Middle frontal gyrus (tissue), 1 donor: ENCODE measurements around the gene CTXND1.

ENCODE experiments used
- DNase-seq: peaks from one replicate; pipeline ENCODE4 v3.0.0-alpha.2; 2015; ENCODE audit warnings: low spot score; ENCODE audit errors: extremely low spot score

The CTXND1 gene

DNA sequence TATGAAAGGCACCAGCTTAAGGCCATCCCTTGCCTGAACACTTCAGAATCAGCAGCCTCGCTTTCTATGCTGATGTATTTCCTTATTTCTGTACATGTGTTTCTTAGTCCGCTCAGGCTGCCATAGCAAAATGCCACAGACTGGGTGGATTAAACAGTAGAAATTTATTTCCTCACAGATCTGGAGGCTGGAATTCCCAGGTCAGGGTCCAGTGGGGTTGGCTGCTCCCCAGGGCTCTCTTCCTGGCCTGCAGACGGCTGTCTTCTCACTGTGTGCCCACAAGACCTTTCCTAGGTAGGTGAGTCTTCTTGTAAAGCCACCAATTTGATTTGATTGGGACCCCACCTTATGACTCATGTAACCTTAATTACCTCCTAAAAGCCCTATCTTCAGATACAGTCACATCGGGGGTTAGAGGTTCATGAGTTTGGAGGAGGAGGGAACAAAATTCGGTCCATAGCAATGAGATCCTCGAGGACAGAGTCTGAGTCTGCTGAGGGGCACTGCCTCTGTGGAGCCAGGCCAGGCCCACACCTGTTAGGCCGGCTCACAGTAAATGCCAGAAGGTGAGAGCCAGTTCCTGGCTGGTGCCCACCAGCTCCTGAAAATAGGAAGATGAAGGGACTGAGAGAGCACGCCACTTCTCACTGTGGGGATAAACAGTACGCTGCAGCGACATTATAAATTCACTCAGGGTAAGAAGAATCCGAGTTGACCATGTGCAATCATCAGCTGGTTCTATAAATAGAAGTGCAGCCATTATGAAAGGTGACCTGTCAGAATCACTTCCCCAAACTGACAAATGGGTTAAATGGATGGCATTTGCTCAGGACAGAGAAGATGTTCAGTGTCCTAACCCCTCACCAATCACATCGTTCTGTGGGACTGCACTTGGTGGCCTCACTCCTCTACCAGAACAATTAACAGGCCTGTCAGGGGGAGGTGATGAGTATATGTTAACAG is 41.1 kb downstream of the CTXND1 start:
- DNase-seq = no peak

DNA sequence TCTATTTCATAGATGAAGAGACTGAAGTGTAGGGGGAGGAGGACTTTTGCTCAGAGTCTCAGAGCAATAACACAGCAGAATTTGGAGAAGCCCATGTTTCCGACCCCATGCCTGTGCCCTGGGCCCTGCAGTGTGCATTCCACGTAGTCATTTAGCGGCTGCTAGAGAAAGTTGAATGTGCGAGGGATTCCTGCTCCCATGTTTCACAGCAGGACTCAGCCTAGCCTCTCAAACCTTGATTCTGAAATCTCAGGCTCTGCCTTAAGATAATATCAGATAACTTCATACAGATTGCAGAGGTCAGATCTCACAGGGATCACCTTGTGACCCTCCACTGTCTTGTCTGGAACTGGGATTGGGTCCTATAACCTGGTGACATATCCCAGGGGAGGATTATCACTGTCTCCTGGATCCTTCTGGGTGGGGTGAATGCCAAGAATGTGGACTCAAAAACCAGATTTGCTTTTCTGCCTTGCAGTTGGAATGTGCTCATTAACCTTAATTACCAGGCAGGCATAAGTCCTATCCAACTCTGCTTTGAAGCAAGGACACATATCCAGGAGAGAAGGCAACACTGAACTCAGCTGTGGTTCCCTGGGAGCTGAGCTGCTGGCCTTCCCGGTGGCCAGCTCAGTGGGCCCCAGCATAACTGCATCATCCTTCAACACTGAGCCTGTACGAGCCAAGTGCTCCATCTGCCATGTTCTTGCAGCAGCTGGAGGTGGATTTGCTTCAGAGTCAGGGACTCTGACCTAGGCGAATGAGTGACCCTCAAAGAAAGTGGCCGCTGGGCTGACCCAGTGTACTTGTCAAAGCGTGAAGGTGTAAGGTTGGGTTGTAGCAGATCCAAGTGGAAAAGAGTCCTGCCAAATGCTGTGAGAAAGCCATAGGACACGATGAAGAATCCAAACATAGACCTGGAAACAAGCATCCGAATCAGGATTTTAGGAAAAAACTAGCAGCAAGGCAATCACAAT is 43.0 kb downstream of the CTXND1 start:
- DNase-seq = no peak

DNA sequence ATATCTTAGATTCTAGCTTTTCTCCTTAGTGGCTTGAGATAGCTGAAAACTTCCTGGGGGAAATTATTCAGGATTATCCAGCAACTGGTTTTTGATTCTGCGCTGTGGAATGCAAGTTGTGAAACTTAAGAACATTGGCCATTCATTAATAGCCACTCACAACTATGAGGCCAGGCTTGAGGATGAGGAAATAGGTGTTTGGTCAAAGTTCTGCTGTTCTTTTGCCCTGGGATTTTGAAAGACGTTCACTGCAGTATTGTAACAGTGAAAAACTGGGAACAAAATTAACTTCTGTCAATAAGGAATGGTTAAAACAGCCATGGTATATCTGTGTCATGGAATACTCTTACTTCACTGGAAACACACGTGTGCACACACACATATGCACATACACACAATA is 44.1 kb downstream of the CTXND1 start:
- no peak for DNase-seq

DNA sequence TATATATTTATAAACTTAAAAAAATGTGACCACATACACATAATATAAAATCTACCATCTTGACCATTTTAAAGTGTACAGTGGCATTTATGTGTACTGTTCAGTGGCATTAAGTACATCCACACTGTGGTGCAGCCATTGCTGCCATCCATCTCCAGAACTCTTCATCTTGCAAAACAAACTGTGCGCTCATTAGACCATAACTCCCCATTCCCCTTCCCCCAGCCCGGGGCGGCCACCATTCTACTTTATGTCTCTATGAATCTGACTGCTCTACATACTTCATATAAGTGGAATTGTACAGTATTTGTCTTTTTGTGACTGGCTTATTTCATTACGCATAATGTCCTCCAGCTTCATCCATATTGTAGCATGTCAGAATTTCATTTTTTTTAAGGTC is 47.8 kb downstream of the CTXND1 start:
- no peak for DNase-seq

DNA sequence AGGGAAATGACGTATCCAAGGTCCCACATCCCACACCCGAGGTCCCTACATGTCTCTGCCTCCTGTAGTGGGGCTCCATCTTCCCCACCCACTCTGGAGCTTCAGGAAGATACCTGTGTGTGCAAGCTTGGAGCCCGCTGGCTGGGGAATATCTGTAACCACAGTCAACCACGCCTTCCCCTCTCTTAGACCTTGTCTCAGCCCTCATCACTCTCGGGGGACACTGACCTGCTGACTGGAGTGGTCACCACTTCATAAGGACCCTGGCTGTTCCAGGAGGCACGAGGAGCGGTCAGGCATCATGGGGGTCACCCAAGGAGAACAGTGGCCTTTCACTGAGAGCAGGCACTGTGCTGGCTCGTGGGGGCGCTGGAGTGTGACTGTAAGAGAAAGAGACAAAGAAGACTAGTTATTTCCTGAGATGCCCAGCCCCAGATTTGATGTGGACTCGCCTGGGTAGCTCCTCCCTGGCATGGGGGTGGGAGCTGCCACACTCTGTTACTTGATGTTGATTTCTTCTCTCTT is 48.6 kb downstream of the CTXND1 start:
- no peak for DNase-seq

DNA sequence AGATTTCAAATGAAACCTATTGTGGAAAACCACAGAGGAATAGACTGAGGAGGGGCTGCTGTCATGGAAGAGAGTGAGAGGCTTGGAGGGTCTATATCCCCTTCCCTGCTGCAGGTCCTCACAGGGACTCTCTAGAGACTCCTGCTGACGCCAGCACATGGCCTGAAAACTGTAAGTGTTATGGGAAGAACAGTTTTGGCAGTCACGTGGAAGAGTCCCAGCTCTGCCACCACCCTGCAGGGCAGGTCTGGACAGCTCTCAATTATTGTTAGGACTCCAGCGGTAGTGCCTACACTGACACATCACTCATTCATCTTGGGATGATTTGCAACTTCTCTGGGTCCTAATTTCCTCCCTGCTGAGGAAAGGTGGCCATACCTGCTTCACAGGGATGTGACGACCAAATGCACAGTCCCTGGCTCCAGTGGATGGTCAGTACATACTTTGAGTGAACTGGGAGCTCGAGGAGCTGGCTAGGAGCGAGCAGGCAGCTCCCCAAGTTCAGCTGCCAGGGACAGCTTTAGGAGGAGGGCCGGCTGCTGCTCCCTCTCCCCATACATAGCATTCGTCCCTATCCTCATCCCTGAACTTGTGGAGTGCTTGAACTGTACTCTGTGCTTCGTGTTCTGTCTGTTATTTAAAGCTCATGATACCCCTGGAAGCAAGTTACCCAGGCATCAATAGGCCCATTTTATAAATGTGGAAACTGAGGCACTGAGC is 49.2 kb downstream of the CTXND1 start:
- no peak for DNase-seq

DNA sequence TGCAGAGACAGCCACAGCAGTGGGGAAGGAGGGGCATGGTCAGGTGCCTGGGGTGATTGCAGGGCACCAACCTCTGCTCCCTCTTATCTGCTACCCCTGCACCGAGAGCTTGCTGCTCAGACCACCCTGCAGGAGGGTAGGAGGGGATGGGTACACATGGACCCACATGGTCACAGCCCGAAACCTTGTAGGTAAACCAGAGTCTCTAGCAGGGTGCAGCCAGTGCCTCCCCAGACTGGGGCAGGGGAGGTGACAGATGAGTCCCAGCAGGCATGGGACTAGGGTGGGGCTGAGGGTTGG is 50.0 kb downstream of the CTXND1 start:
- DNase-seq = no peak

DNA sequence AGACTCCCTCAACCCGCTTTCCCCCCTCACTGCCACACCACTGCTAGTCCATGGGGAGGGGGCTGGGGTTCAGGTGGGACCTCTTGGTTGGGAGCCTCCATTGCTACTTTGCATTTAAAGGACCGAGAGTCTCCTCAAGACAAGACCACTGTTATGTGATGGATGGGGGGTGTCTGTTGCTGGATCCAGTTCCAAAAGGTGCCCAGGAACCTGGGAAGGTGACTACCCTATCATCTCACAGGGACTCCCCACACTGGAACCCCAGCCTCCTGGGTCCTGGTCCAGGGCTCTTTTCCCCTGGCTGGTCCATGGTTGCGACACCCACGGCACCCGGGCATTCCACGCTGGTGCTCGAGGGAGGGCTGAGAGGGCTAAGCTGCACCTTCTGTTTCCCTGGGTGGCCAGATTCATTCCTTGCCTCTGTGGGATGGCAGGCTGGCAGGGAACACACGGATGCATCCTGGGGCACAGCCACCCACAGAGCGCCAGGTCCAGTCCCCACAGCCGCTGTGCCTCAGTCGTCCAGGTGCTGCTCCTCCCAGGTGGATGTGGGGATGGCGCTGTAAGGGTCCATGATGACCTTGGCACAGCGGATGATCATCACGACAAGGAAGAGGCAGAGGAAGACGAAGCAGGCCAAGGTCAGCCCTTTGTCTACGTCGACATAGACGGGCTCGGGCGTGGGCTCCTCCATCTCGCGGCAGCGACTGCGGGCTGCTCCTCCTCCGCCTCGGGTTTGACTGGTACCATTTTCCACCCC is 50.6 kb downstream of the CTXND1 start:
- DNase-seq = no peak

DNA sequence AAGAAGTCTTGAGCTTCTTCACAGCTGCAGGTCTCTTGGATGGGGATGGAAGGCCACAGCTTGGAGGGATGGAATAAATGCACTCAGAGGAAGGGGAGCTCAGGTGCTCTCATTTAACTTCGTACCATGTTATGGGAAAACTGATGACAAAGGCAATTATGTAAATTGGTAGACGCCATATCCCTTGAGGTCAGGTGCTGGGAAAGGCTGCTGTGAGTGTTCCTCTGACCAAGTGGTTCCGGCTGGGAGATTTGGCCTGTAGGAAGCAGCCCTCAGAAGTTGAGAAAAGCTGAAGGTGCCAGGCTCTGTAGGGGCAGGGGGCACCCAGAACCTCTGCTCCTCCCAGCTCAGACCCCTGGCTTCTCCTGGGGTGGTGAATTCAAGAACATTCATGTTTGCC is 52.1 kb downstream of the CTXND1 start:
- DNase-seq = no peak

DNA sequence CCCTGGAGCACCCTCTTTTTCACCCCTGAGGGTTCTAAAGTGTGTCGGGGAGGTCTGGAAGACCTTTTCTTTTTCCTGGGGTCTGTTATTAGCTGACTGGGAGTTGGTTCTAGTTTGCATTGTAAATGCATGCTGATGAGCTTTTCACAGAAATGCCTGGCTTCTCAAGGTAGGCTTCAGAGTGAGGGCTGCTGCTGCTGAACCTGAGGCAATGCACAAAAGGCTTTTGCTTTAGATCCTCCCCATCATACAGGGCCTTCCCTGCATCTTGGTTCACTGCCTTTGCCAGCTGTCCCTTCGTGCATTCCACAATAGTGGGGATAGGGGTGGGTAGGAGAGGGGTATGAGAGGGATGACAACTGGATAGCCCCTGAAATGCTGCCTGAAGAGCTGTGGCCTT is 52.6 kb downstream of the CTXND1 start:
- no peak for DNase-seq

DNA sequence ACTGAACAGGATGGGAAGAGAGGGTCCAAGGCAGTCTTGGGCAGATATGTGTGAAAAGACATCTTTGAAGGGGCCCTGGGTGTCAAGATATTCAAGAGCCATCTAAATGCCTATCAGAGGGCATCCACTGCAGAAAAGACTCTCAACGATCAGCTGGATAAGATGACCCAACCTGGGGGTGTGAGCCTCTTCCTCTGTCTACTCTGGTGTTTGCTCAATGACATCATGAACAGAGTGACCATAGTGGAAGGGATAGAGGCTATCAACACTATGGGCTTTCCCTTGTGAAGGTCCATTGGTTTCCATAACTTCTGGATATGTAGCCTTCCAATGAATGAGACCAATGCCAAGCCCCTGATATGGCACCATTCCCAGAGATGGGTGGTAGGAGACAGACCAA is 57.1 kb downstream of the CTXND1 start:
- no peak for DNase-seq

DNA sequence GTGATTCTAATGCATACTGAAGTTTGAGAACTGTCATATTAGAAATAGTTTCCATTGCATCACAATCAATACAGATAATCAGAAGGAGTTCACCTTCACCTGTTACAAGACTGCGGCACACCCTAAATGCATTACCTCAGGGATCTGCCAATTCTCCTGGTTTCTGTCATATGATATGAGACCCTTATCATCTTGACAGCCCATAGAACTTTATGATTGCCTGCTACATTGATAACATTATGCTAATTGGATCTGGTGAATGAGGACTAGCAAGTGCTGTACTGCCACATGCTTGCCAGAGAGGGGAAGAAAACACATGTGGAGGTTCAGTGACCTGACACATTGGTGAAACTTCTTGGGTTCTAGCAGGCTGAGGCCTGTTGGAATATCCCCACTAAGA is 57.8 kb downstream of the CTXND1 start:
- DNase-seq = no peak

DNA sequence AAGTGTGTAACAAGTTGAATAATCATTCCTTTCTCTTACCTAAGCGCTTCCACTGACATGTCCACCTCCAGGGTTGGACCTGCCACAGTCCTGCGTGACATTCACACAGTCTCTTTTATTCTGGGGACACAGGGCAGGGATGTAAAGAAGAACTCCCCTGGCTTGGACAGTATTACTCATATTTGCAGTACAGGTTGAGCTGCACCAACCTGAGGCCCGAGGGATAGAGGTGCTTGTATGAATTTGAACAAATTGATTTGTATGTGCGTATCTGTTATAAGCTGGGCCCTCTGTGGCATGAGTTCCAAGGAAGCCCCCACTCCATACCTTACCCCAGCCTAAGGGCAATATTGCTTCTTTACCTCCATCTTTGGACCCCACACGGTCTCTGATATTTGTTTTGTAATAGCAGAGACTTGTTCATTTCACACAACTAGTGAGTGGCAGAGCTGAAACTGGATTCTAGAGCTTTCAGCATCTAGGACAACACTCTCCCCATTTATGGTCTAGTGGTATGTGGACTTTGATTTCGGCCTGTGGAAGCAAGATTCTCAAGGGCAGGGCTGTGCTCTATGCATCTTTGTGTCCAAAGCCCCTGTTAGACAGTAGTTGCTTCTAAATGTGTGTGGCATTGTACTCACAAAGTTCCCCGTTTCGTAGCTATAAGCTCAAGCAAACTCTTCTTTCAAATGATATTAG is 60.0 kb downstream of the CTXND1 start:
- DNase-seq = no peak

DNA sequence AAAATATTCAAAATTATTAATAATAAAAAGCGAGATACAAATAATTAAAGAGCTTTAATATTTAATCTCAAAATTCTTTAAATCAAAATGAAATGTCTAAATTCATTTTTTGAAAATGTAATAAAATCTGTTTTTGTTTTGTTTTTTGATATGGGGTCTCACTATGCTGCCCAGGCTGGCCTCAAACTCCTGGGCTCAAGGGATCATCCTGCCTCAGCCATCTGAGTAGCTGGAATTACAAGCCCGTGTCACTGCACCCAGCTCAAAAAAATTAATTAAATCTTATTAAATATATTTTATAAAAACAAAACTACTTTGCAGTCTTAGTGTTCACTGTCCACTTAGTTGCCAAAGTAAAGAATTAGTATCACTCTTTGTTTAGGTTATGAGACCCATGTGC is 60.8 kb downstream of the CTXND1 start:
- DNase-seq = no peak

DNA sequence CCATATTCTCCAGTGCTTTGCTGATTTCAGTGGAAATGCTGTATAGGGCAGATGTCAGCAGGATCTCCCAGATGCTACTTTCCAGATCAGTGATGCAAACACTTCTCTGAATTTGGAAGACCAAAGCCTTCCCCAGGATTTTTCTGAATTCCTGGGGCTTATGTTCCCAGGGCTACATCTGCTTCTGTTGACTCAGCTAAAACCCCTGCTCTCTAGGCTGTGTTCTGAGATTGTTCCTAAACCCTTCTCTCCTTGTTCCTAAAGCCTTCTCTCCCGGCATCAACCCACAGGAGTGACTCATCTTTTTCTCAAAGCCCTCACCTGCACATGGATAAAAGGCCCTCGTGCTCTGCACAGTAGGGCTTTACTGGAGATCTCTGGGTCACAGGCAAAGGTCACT is 63.8 kb downstream of the CTXND1 start:
- DNase-seq = no peak

DNA sequence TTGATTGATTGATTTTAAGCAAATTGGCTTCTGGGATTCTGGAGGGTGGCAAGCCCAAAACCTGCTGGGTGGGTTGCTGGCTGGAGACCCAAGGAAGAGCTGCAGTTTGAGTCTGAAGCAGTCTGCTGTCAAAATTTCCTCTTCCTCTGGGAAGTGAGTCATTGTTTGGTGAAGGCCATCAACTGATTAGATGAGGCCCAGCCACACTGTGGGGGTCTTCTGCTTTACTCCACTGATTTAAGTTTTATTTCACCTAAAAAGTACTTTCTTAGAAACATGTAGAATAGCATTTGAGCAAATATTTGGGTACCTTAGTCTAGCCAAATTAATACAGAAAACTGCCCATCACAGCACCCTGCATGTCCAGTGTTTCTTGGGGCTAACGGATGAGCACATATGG is 65.4 kb downstream of the CTXND1 start:
- DNase-seq = no peak

DNA sequence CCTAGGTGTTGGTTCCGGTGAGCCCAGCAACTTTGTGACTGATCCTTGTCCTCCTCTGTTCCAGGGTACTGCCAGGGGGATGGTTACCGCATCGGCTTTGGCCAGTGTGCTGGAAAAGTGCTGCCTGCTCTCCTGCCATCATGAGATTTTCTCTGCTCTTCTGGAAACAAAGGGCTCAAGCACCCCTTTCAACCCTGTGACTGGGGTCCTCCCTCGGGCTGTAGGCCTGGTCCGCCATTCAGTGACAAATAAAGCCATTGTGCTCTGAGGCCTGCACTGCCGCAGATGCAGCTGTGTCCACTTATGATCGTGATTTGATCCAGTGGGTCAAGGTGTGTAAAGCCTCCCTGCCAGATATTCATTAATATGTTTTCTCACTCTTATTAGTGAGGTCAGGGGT is 65.9 kb downstream of the CTXND1 start:
- no peak for DNase-seq

DNA sequence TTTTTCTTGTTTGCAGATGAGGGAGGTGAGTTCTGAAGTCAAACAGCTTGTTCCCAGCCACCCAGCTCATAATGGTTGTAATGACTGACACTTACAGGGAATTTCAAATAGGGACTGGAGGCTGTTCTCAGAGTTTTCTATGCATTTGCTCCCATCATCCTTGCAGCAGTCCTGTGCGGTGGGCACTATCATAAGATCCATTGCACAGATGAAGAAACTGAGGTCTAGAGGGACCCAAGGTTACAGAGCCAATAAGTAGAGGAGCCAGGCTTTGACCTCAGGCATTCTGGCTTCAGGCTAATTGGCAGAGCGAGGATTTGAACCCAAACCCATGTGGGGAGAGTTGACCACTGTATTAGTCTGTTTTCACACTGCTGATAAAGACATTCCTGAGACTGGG is 66.9 kb downstream of the CTXND1 start:
- no peak for DNase-seq

DNA sequence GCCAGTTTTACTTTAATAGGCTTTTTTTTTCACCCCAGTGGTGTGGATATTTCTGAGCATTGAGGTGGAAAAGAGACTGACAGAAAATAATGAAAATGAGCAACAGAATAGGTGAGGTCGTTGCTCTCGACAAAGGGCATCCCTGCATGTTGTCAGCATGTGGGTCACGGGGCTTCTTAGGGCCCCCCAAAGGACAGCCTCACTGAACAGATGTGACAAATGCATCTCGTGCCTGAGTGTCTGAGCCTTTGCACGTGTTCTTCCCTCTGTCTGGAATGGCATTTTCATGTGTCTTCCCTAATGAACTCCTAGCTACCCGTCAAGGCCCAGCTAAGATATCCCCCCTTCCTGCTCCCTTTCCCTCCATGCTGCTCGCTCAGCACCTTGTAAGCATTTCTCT is 67.5 kb downstream of the CTXND1 start:
- DNase-seq = no peak

DNA sequence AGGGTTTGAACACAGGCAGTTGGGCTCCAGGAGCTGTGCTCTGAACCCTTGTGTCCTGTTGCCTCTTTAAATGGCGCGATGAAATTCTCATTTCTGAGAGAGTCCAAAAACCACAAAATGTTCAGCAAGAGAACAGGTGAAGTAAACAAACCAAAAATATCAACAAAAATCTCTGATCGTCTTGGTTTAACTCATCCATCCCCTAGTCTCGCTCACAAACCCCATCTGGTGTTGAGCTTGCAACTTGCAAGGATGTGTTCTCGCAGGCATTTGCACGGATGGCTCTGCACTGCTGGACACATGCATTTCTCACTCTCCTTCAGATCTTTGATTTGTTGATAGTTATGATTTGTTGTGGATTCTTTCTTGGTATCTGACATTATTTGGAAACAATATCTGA is 68.1 kb downstream of the CTXND1 start:
- DNase-seq = no peak
